ENCODE measurements around the gene DLG2. TPM values are rescaled to one million over a fixed set of nuclear protein-coding genes. Genes with fewer than 3 reads are reported as not detected.

DLG2 gene
- total RNA-seq, 4 donors from 2014 or later: 7.3 to 14.1 (median 11.1) TPM

DNA sequence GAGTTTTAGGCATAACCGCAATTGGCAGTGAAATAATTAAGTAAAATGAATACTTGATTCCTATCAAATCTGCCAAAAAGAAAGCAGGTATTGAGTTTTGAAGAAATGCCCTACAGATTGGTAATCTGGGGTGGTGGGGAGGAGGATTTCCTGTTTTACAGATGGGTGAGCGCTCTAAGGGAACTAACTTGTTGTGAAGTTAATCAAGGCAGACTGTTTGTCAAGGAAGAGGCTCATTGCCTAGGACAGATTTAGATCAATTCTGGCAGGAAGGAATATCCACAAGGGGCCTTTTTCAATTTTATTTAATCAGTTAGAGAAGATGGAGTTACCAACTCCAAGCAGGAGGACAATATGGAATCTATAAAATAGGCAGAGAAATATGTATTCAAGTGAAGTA lies 2069.5 kb downstream of the DLG2 start:
- H3K4me1 ChIP-seq: no peaks in the 10 kb centered on the region
- H3K36me3 ChIP-seq: no peaks in the 10 kb centered on the region
- no peak for DNase-seq (ENCODE audit: extremely low spot score)
- no peak overlapping the region for H3K27ac ChIP-seq (replicated peaks in 1 of 4)
- intact Hi-C loops (cut with DNase I): no loop called here
- no peaks in the 10 kb centered on the region for H3K27me3 ChIP-seq
- 81% methylated on average over 2 of the region's 2 CpGs for WGBS
- TF ChIP-seq EP300 (IDR thresholded peaks at IDR 0.05) (no peak), CTCF (IDR thresholded peaks at IDR 0.05) (no peak), POLR2A (IDR thresholded peaks at IDR 0.05; ENCODE audit: low read depth) (no peak), POLR2AphosphoS5 (IDR thresholded peaks at IDR 0.05) (no peak)
- H3K4me3 ChIP-seq: no peak overlapping the region
- H3K9me3 ChIP-seq: no peaks in the 10 kb centered on the region

DNA sequence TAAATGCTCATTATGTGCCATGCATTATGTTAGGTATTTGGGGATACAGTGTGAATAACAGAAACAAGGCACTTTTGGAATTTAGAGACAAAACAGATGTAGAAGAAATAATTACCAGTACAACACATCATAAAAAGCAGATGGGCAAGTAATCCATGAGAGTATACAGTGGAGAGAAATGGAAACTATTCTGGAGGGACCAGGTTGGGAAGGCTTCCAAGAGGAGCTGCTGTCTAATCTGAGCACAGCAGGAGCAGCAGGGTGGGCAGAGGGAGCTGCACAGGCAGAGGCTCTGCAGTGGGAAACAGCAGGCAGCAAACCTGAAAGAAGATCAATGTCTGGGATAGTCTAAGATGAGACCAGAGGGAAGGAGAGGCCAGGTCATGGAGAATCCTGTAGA lies 2072.3 kb downstream of the DLG2 start:
- no peaks in the 10 kb centered on the region for H3K9me3 ChIP-seq
- H3K4me1 ChIP-seq: no peaks in the 10 kb centered on the region
- H3K27me3 ChIP-seq: no peaks in the 10 kb centered on the region
- no peak for TF ChIP-seq POLR2AphosphoS5 (IDR thresholded peaks at IDR 0.05)
- no peak for TF ChIP-seq EP300 (IDR thresholded peaks at IDR 0.05)
- no peak for TF ChIP-seq POLR2A (IDR thresholded peaks at IDR 0.05; ENCODE audit: low read depth)
- no peak for TF ChIP-seq CTCF (IDR thresholded peaks at IDR 0.05)
- H3K27ac ChIP-seq (replicated peaks in 1 of 4): no peak overlapping the region
- no peak for DNase-seq (ENCODE audit: extremely low spot score)
- H3K4me3 ChIP-seq: no peak overlapping the region
- H3K36me3 ChIP-seq: no peaks in the 10 kb centered on the region
- intact Hi-C loops (cut with DNase I): no loop called here

GRCh38 chr11:83549984-83550667 lies 2077.0 kb downstream of the DLG2 start:
- no peak overlapping the region for H3K27ac ChIP-seq (replicated peaks in 1 of 4)
- DNase-seq (ENCODE audit: extremely low spot score): no peak
- intact Hi-C loops (cut with DNase I): no loop called here
- no peak overlapping the region for H3K4me3 ChIP-seq
- 79% methylated on average over 4 of the region's 5 CpGs for WGBS
- H3K27me3 ChIP-seq: no peaks in the 10 kb centered on the region
- H3K36me3 ChIP-seq: no peaks in the 10 kb centered on the region
- no peaks in the 10 kb centered on the region for H3K4me1 ChIP-seq
- H3K9me3 ChIP-seq: no peaks in the 10 kb centered on the region
- TF ChIP-seq EP300 (IDR thresholded peaks at IDR 0.05): no peak
- TF ChIP-seq CTCF (IDR thresholded peaks at IDR 0.05): no peak
- TF ChIP-seq POLR2AphosphoS5 (IDR thresholded peaks at IDR 0.05): no peak
- TF ChIP-seq POLR2A (IDR thresholded peaks at IDR 0.05; ENCODE audit: low read depth): no peak

GRCh38 chr11:83546368-83546767 lies 2080.8 kb downstream of the DLG2 start:
- Histone ChIP-seq H3K9me3 (no peaks in the 10 kb centered on the region), H3K36me3 (no peaks in the 10 kb centered on the region), H3K27me3 (no peaks in the 10 kb centered on the region), H3K4me3 (no peak overlapping the region), H3K27ac (replicated peaks in 1 of 4) (no peak overlapping the region), H3K4me1 (peaks cover 0 to 3% (median 0%) of the 10 kb centered on the region in 4 donors)
- no peak for TF ChIP-seq CTCF (IDR thresholded peaks at IDR 0.05)
- TF ChIP-seq EP300 (IDR thresholded peaks at IDR 0.05): no peak
- TF ChIP-seq POLR2A (IDR thresholded peaks at IDR 0.05; ENCODE audit: low read depth): no peak
- TF ChIP-seq POLR2AphosphoS5 (IDR thresholded peaks at IDR 0.05): no peak
- intact Hi-C loops (cut with DNase I): no loop called here
- peak; percentile 21 for DNase-seq (ENCODE audit: extremely low spot score)
- WGBS: 81% methylated on average over 3 of the region's 3 CpGs
